ENCODE results near the gene IGSF21. TPM values are rescaled to one million over a fixed set of nuclear protein-coding genes. Genes with fewer than 3 reads are reported as not detected.

Gene IGSF21
- total RNA-seq, 2 experiments from 2014 or later = not detected

DNA sequence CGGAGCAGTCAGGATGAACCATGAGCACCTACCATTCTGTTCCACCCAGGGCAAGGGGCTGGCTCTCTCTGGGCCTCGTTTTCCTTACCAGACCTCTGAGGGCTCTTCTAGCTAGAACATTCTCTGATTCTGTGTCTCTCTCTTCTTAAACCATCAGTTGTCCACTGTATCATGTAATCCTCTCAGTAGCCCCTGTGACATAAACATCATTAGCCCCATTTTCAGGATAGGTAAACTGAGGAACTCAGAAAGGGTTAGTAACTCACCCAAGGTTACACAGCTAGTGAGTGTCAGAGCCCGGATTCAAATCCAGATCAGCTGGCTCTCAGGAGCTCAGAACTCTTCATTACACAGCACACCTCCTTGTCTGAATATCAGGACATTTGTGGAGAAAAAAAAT is 22.8 kb downstream of the IGSF21 start:
- H3K36me3 Mint-ChIP-seq (ENCODE audit: low read depth) = no peaks in the 10 kb centered on the region
- intact Hi-C loops (cut with micrococcal nuclease) = no loop called here
- peaks cover 2% of the 10 kb centered on the region for H3K27me3 Mint-ChIP-seq (ENCODE audit: low read depth)
- no peak overlapping the region for H3K27ac Mint-ChIP-seq
- no peak for DNase-seq
- CTCF ChIA-PET = no interaction called here
- no peaks in the 10 kb centered on the region for H3K4me1 Mint-ChIP-seq (ENCODE audit: low read depth)
- no peak overlapping the region for H3K4me3 Mint-ChIP-seq
- H3K9me3 Mint-ChIP-seq = no peaks in the 10 kb centered on the region

DNA sequence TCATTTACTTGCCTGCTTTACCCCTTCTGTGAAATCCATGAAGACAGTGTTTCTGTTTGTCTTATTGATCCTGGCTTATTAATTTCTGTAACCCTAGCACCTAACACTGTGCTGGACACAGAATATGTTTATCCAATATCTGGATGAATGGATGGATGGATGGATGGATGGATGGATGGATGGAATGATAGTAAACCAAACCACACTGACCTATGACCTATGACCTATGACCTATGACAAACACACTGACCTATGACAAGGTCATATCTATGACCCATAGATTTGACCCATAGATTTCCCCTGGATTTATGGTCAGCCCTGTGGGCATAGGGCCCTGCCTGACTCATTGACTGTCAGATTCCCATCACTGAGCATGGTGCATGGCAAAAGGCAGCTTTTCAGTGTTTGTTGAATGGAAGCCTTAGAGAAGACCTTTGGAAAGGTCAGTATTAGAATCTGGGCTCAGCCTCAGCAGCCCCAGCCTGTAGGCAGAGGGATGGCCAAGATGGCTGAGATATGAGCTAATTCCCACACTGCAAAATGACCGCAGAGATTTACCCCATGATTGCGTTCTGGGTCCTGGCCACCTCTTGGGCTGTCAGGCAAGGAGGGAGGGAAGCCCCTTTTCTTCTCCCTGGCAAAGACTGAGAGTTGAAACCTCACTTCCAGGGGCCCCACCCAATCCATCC is 24.6 kb downstream of the IGSF21 start:
- no peak for DNase-seq
- CTCF ChIA-PET = no interaction called here
- H3K27ac Mint-ChIP-seq = no peak overlapping the region
- intact Hi-C loops (cut with micrococcal nuclease) = no loop called here
- no peaks in the 10 kb centered on the region for H3K9me3 Mint-ChIP-seq
- no peaks in the 10 kb centered on the region for H3K4me1 Mint-ChIP-seq (ENCODE audit: low read depth)
- H3K27me3 Mint-ChIP-seq (ENCODE audit: low read depth) = peaks cover 2% of the 10 kb centered on the region
- no peaks in the 10 kb centered on the region for H3K36me3 Mint-ChIP-seq (ENCODE audit: low read depth)
- no peak overlapping the region for H3K4me3 Mint-ChIP-seq

DNA sequence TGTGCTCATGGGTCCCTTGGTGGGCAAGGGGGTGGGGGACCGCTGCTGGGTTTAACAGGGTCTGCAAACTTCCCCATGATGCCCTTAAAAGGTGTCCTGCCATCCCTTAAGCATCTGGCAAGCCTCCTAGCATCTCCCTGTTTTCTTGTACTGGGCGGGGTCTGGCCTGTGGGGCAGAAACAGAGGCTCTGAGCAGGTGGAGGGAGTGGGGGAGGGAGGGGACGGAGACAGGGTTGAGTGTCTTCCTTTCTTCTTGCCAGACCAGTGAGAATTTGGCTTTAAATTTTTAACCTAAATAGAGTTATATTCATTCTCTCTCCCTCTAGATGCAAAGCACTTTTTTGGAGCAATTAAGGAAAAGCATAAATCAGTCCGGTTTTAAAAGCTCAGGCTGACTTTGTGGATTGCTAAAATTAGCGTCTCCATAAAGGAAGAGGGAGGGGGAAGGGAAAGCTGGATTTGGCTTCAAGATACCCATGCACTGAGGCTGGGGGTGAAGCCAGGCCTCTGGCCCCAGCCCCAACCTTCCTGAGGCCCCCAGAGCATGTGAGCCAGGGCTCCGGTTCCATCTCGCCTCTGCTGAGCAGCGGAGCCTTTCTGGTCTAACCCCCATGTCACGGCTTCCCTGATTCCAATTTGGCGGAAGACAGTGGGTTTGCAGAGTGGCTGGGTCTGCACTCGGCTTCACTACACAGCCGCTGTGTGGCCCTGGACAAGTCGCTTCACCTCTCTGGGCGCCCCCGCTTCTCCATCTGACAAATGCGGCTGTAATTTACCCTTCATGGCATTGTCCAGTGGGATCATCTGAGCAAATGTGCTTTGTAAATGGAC is 25.3 kb downstream of the IGSF21 start:
- peaks cover 2% of the 10 kb centered on the region for H3K27me3 Mint-ChIP-seq (ENCODE audit: low read depth)
- CTCF ChIA-PET = no interaction called here
- no peaks in the 10 kb centered on the region for H3K4me1 Mint-ChIP-seq (ENCODE audit: low read depth)
- intact Hi-C loops (cut with micrococcal nuclease) = no loop called here
- H3K27ac Mint-ChIP-seq = no peak overlapping the region
- DNase-seq = no peak
- H3K4me3 Mint-ChIP-seq = no peak overlapping the region
- no peaks in the 10 kb centered on the region for H3K36me3 Mint-ChIP-seq (ENCODE audit: low read depth)
- H3K9me3 Mint-ChIP-seq = no peaks in the 10 kb centered on the region

DNA sequence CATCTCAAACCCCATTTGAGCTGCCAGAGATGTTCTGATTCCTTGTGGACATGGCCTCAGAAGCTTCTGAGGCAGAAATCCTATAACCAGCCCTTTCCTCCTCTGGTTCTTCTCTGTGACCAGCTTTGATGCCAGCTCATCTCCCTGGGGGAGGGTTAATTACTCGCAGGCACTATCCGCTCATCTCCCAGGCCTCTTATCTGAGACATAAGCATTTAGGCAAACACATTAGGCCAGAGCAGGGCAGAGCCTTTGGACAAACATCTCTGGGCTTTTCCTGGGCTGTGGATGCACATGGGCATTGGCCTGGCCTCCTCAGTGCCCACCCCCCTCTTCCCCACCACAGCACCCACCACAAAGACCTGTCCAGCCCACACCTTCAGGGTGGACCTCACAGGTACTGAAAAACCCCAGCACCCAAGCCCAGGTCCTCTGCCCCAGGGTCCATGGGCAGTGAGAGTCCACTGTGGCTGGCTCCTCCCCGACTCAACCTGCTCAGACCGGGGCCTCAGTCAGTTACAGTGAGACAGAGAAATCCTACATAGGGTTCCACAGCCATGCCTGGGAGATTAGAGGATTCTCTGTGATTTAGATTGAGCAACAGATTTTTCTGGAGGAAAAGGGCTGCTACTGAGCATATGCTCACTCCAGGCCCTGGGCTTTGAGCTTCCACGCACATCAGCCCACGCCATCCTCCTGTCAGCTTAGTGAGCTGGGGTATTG is 26.9 kb downstream of the IGSF21 start:
- Mint-ChIP-seq H3K4me3 (no peak overlapping the region), H3K9me3 (no peaks in the 10 kb centered on the region), H3K27me3 (ENCODE audit: low read depth) (peaks cover 2% of the 10 kb centered on the region), H3K4me1 (ENCODE audit: low read depth) (no peaks in the 10 kb centered on the region), H3K36me3 (ENCODE audit: low read depth) (no peaks in the 10 kb centered on the region), H3K27ac (no peak overlapping the region)
- DNase-seq = no peak
- intact Hi-C loops (cut with micrococcal nuclease) = no loop called here
- CTCF ChIA-PET = interaction anchor here (0.8 kb wide), 1 partner anchor 16 kb away, joined by 3 read pairs; no protein-coding TSS in a partner anchor

DNA sequence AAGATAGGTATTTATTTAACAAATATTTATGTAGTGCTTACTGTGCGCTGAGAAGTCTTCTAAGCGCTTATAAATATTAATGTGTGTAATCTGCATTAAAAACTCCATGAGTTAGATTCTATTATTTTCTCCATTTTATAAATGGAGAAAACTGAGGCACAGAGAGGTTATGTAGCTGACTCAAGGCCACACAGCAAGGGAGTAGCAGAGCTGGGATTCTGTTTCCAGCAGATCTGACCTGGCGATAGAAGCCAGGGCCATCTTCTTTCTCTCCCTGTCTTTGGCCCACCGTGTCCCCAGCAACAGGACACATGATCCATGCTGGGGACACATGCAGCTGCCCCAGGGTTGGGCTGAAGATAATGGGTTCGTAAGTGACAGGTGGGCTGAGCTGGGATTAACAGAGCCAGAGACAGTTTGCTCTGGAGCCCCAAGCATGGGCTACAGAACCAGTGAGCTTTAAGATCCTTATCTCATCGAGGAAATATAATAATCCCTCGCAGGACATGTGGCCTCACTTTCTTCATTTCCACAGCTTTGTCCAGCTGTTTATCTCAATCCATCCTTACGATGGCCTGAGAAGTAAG is 30.3 kb downstream of the IGSF21 start:
- Mint-ChIP-seq H3K9me3 (no peaks in the 10 kb centered on the region), H3K36me3 (ENCODE audit: low read depth) (no peaks in the 10 kb centered on the region), H3K27ac (no peak overlapping the region), H3K4me3 (no peak overlapping the region), H3K27me3 (ENCODE audit: low read depth) (peaks cover 4% of the 10 kb centered on the region), H3K4me1 (ENCODE audit: low read depth) (no peaks in the 10 kb centered on the region)
- CTCF ChIA-PET = no interaction called here
- intact Hi-C loops (cut with micrococcal nuclease) = no loop called here
- no peak for DNase-seq

DNA sequence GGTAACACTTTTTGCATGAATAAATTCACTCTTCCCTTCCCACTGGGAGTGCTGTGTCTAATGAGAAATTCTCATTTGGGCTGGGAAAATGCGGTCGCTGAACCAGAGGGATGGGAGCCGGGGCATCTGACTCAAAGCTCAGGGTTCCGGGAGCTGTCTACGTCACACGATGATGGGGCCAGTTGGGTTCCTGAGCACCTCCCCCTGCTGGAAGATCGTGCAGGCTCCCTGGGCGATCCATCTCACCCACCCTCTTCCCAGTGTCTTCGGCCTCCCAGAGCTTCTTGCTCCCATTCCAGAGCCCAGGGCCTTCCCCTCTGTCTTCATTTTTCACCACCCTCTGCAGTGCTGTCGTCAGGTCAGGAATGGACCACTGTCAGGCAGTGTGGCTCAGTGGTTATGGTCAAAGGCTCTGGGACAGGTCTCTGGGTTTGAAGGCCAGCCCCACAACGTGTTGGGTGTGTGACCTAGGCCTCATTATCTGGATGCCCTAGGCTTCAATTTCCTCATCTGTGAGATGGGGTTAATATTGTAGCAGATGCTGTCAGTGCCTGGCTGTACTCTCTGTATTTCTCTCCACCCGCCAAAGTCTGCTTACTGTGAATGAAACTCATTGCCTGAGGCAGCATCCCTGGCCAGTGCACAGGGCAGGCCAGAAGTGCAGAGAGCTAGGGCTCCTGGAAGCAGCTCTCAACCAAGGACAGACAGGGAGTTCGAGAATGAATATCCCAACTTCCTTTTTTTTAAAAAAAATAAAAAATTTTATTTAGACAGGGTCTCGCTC is 31.8 kb downstream of the IGSF21 start:
- Mint-ChIP-seq H3K9me3 (no peaks in the 10 kb centered on the region), H3K4me3 (no peak overlapping the region), H3K27ac (no peak overlapping the region), H3K4me1 (ENCODE audit: low read depth) (no peaks in the 10 kb centered on the region), H3K27me3 (ENCODE audit: low read depth) (peaks cover 2% of the 10 kb centered on the region), H3K36me3 (ENCODE audit: low read depth) (no peaks in the 10 kb centered on the region)
- CTCF ChIA-PET = no interaction called here
- no peak for DNase-seq
- intact Hi-C loops (cut with micrococcal nuclease) = no loop called here

DNA sequence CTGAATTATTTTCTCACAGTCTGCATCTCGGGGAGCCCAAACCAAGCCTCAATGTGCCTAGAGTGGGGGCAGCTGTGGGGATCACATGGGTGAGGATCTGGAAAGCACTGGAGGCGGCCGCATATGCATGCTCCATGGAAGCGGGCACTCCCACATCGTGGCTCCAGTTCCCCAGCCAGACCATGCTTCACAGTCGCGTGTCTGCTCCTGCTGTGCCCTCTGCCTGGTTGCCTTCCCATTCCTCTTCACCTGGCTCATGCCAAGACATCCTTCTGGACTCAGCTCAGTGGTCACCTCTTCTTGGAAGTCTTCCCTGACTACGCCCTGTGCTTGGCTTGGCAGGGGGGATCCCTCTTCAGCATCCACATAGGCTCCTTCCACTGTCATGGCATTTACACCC is 32.8 kb downstream of the IGSF21 start:
- H3K9me3 Mint-ChIP-seq = no peaks in the 10 kb centered on the region
- H3K4me3 Mint-ChIP-seq = no peak overlapping the region
- H3K27ac Mint-ChIP-seq = no peak overlapping the region
- peaks cover 2% of the 10 kb centered on the region for H3K27me3 Mint-ChIP-seq (ENCODE audit: low read depth)
- H3K4me1 Mint-ChIP-seq (ENCODE audit: low read depth) = no peaks in the 10 kb centered on the region
- DNase-seq = no peak
- H3K36me3 Mint-ChIP-seq (ENCODE audit: low read depth) = no peaks in the 10 kb centered on the region
- intact Hi-C loops (cut with micrococcal nuclease) = no loop called here
- CTCF ChIA-PET = interaction anchor here (0.7 kb wide), 1 partner anchor 99 kb away, joined by 3 read pairs; no protein-coding TSS in a partner anchor

DNA sequence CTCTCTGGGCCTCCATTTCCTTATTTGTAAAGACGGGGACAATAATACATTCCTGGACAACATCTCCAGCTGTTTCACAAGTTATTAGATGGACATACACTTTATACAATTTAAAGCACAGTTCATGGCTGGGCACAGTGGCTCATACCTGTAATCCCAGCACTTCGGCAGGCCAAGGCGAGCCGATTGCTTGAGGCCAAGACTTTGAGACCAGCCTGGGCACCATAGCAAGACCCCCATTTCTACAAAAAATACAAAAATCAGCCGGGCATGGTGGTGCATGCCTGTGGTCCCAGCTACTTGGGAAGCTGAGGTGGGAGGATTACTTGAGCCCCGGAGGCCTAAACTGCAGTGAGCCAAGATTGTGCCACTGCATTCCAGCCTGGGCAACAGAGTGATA is 34.1 kb downstream of the IGSF21 start:
- no peak for DNase-seq
- H3K27me3 Mint-ChIP-seq (ENCODE audit: low read depth) = peaks cover 2% of the 10 kb centered on the region
- no peak overlapping the region for H3K27ac Mint-ChIP-seq
- CTCF ChIA-PET = interaction anchor here (0.5 kb wide), 1 partner anchor 91 kb away, joined by 3 read pairs; no protein-coding TSS in a partner anchor
- H3K4me3 Mint-ChIP-seq = no peak overlapping the region
- intact Hi-C loops (cut with micrococcal nuclease) = no loop called here
- H3K9me3 Mint-ChIP-seq = no peaks in the 10 kb centered on the region
- H3K36me3 Mint-ChIP-seq (ENCODE audit: low read depth) = no peaks in the 10 kb centered on the region
- H3K4me1 Mint-ChIP-seq (ENCODE audit: low read depth) = no peaks in the 10 kb centered on the region

DNA sequence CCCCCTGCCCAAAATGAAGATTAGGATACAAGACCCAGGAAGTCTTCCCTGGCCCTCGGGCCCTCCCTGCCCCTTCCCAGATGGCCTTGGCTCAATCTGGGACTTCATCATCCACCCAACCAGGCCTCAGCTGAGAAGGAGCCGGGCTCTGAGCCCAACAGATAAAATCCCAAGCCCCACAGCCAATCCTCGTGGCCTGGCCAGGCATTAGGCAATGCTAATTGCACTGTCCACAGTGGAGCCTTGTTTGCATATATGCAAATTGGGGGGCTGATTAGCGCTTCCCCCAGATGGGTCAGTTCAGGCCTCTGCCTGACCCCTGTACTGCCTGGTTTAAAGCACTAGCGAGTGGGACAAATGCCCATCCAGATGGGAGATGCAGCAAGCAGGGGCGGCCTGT is 34.9 kb downstream of the IGSF21 start:
- CTCF ChIA-PET = no interaction called here
- DNase-seq = no peak
- H3K27me3 Mint-ChIP-seq (ENCODE audit: low read depth) = peaks cover 2% of the 10 kb centered on the region
- H3K9me3 Mint-ChIP-seq = no peaks in the 10 kb centered on the region
- no peaks in the 10 kb centered on the region for H3K36me3 Mint-ChIP-seq (ENCODE audit: low read depth)
- intact Hi-C loops (cut with micrococcal nuclease) = no loop called here
- H3K4me1 Mint-ChIP-seq (ENCODE audit: low read depth) = no peaks in the 10 kb centered on the region
- no peak overlapping the region for H3K27ac Mint-ChIP-seq
- no peak overlapping the region for H3K4me3 Mint-ChIP-seq

DNA sequence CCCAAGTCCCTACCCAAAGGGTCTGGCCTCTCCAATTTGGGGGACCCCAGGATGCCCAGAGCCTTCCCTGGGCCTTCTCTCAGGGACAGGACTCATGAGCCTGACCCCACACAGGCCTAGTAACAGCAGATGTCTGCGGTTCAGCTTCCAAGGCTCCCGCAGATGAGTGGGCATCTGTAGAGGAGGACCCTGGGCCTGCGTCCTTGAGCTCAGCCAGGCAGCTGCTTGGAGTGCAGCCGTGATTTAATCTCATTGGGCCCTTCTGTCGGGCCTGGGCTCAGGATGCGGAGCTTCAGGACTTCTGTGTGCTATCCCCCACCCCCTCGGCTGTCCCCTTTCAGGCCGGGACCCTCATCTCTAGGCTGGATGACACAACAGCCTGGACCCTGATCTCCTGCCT is 35.4 kb downstream of the IGSF21 start:
- no peaks in the 10 kb centered on the region for H3K4me1 Mint-ChIP-seq (ENCODE audit: low read depth)

DNA sequence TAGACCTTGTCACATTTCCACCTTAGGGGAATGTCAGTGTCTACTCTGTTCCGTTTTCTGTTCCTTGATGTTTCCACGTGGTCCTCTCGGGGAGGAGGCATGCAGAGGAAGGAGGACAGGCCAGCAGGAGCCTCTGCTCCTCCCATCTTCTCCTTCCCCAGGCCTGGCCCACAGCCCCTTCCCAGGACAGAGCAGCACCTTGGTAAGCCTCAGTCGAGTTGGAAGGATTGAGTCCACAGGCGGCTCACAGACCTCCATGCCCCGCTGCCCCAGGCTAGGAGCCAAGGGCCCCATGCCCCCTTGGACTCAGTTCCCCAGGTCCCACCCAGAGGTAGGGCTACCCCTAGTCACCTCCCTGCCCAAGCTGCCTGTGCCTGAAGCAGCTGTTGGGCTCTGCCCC is 36.5 kb downstream of the IGSF21 start:
- H3K36me3 Mint-ChIP-seq (ENCODE audit: low read depth) = no peaks in the 10 kb centered on the region
- no peak for DNase-seq
- no peak overlapping the region for H3K4me3 Mint-ChIP-seq
- CTCF ChIA-PET = no interaction called here
- no peak overlapping the region for H3K27ac Mint-ChIP-seq
- no peaks in the 10 kb centered on the region for H3K4me1 Mint-ChIP-seq (ENCODE audit: low read depth)
- H3K9me3 Mint-ChIP-seq = no peaks in the 10 kb centered on the region
- H3K27me3 Mint-ChIP-seq (ENCODE audit: low read depth) = peaks cover 2% of the 10 kb centered on the region
- intact Hi-C loops (cut with micrococcal nuclease) = no loop called here

More for the DNA sequence above, 35.4 kb downstream of the IGSF21 start:
- Mint-ChIP-seq H3K36me3 (ENCODE audit: low read depth) (no peaks in the 10 kb centered on the region), H3K27ac (no peak overlapping the region), H3K9me3 (no peaks in the 10 kb centered on the region), H3K4me3 (no peak overlapping the region), H3K27me3 (ENCODE audit: low read depth) (peaks cover 2% of the 10 kb centered on the region)
- intact Hi-C loops (cut with micrococcal nuclease) = no loop called here
- CTCF ChIA-PET = no interaction called here
- DNase-seq = no peak

Data from activated naive CD4-positive, alpha-beta T cell treated with anti-CD3 and anti-CD28 coated beads for 36 hours (primary cell).